ENCODE results near the gene GRIA4.

GRIA4 gene

GRCh38 chr11:105609832-105610781 is at the start of gene GRIA4:
Gene GRIA4, plus strand, starts transcription at chr11:105610073. Its CDS starts 925 bp downstream, at chr11:105610998.
- DNase-seq (ENCODE audit: low spot score), result no peak

GRCh38 chr11:105573091-105573490 is 36.8 kb upstream of the GRIA4 start:
- no peak for DNase-seq (ENCODE audit: low spot score)
- TF ChIP-seq CTCF (IDR thresholded peaks at IDR 0.05; ENCODE audit: extremely low read depth, missing control alignments), result no peak

More at GRCh38 chr11:105609832-105610781, at the start of gene GRIA4:
- no peak for TF ChIP-seq CTCF (IDR thresholded peaks at IDR 0.05; ENCODE audit: extremely low read depth, missing control alignments)

- TF ChIP-seq CTCF (IDR thresholded peaks at IDR 0.05; ENCODE audit: extremely low read depth, missing control alignments), result no peak
- DNase-seq (ENCODE audit: low spot score), result no peak
Measured at GRCh38 chr11:105574974-105575373, 34.9 kb upstream of the GRIA4 start.

GRCh38 chr11:105577641-105578040 is 32.2 kb upstream of the GRIA4 start:
- no peak for TF ChIP-seq CTCF (IDR thresholded peaks at IDR 0.05; ENCODE audit: extremely low read depth, missing control alignments)
- DNase-seq (ENCODE audit: low spot score), result no peak

GRCh38 chr11:105579111-105579510 is 30.8 kb upstream of the GRIA4 start:
- no peak for DNase-seq (ENCODE audit: low spot score)
- TF ChIP-seq CTCF (IDR thresholded peaks at IDR 0.05; ENCODE audit: extremely low read depth, missing control alignments), result no peak

- TF ChIP-seq CTCF (IDR thresholded peaks at IDR 0.05; ENCODE audit: extremely low read depth, missing control alignments), result no peak
- no peak for DNase-seq (ENCODE audit: low spot score)
Measured at GRCh38 chr11:105582497-105582896, 27.4 kb upstream of the GRIA4 start.

GRCh38 chr11:105588001-105588400 is 21.9 kb upstream of the GRIA4 start:
- TF ChIP-seq CTCF (IDR thresholded peaks at IDR 0.05; ENCODE audit: extremely low read depth, missing control alignments), result no peak
- DNase-seq (ENCODE audit: low spot score), result no peak

Measured in GM20000 (cell line).